Stimulated activated effector memory CD8-positive, alpha-beta T cell treated with anti-CD3 and anti-CD28 coated beads, Interleukin-12 subunit alpha, Interleukin-12 subunit beta, amount 100 ng/mL, for 72 hours (primary cell): ENCODE data around the gene LRRC8E.

Experiments
- ATAC-seq: fragments of 150-1000 bp; cut with Tn5 transposase; 2 replicates; pipeline ENCODE4 v1.10.0; 2021
- DNase-seq, 2 donors: peaks; one replicate each; pipeline ENCODE4 v3.0.0; 2021 to 2022; ENCODE audit warnings: low spot score in 2 of 2
- H3K27ac Mint-ChIP-seq: one replicate; pipeline ENCODE4 v1.8.0; 2022; ENCODE audit warnings: mild to moderate bottlenecking, mixed read lengths
- H3K36me3 Mint-ChIP-seq: one replicate; pipeline ENCODE4 v1.8.0; 2022; ENCODE audit warnings: mild to moderate bottlenecking, mixed read lengths
- H3K4me1 Mint-ChIP-seq: one replicate; pipeline ENCODE4 v1.8.0; 2022; ENCODE audit warnings: mixed read lengths
- H3K4me3 Mint-ChIP-seq: one replicate; pipeline ENCODE4 v1.8.0; 2022; ENCODE audit warnings: mild to moderate bottlenecking, mixed read lengths
- H3K9me3 Mint-ChIP-seq: one replicate; pipeline ENCODE4 v1.8.0; 2022; ENCODE audit warnings: mixed read lengths

Gene LRRC8E

GRCh38 chr19:7904074-7905020 is 16.0 kb downstream of the LRRC8E start:
- H3K4me3 Mint-ChIP-seq: peak overlapping the region; percentile 95
- peak; percentile 70 to 88 for DNase-seq
- H3K4me1 Mint-ChIP-seq: peaks cover 42% of the 10 kb centered on the region
- H3K36me3 Mint-ChIP-seq: peaks cover 43% of the 10 kb centered on the region
- H3K9me3 Mint-ChIP-seq: no peaks in the 10 kb centered on the region
- peak overlapping the region; percentile 96 for H3K27ac Mint-ChIP-seq
- ATAC-seq: peak; percentile 67

DNA sequence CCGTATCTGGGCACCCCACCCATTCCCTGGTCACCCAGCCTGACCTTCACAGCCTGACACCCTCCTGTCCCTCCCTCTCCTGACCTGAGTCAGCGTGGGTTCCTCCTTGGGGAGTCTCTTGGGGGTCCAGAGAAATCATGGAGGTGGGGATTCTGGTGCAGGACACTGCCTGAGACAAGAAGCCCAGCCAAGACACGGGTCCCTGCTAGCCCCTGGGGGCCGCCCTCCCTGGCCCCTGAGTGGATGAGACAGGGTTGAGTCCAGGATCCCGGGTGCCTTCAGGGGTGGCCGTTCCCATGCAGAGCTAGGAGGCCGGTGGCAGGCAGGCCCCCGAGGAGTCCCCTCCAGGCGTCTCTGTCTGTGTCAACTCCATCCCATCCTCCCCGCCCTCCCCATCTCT is 17.0 kb downstream of the LRRC8E start:
- peak overlapping the region; percentile 95 for H3K4me3 Mint-ChIP-seq
- ATAC-seq: no peak
- peak overlapping the region; percentile 96 for H3K27ac Mint-ChIP-seq
- peaks cover 44% of the 10 kb centered on the region for H3K36me3 Mint-ChIP-seq
- H3K9me3 Mint-ChIP-seq: no peaks in the 10 kb centered on the region
- H3K4me1 Mint-ChIP-seq: peaks cover 42% of the 10 kb centered on the region
- DNase-seq: peak in 1 of 2 donors; percentile 52

- ATAC-seq (no peak), DNase-seq (no peak)
- Mint-ChIP-seq H3K4me1 (peaks cover 42% of the 10 kb centered on the region), H3K36me3 (peaks cover 50% of the 10 kb centered on the region), H3K9me3 (no peaks in the 10 kb centered on the region), H3K27ac (peak overlapping the region; percentile 96), H3K4me3 (peak overlapping the region; percentile 95)
Measured at GRCh38 chr19:7905859-7906258, 17.5 kb downstream of the LRRC8E start.

DNA sequence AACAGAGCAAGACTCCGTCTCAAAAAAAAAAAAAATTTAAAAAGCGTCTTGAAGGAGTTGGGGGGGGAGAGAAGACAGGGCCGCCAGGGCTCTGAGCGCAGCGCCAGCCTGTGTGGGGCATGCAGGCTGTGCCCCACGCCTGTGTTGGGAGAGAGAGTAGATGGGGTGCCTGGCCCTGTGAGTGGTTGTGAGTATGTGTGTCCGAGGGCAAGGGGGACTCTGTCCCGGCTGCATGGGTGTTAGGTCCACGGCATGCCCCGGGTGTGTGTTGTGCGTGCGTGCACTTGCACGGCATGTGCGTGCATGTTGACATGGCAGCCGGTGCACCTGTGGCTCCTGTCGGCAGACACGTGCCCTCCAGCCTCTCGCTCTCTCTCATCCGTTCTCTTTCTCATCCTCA is 18.8 kb downstream of the LRRC8E start:
- Mint-ChIP-seq H3K4me3 (no peak overlapping the region), H3K36me3 (peaks cover 50% of the 10 kb centered on the region), H3K27ac (no peak overlapping the region), H3K9me3 (no peaks in the 10 kb centered on the region), H3K4me1 (peaks cover 42% of the 10 kb centered on the region)
- peak in 1 of 2 donors; percentile 49 for DNase-seq
- no peak for ATAC-seq

- no peak for DNase-seq
- no peak for ATAC-seq
- H3K27ac Mint-ChIP-seq: no peak overlapping the region
- peaks cover 41% of the 10 kb centered on the region for H3K4me1 Mint-ChIP-seq
- no peak overlapping the region for H3K4me3 Mint-ChIP-seq
- H3K9me3 Mint-ChIP-seq: no peaks in the 10 kb centered on the region
- peaks cover 51% of the 10 kb centered on the region for H3K36me3 Mint-ChIP-seq
Measured at GRCh38 chr19:7907544-7907943, 19.2 kb downstream of the LRRC8E start.

DNA sequence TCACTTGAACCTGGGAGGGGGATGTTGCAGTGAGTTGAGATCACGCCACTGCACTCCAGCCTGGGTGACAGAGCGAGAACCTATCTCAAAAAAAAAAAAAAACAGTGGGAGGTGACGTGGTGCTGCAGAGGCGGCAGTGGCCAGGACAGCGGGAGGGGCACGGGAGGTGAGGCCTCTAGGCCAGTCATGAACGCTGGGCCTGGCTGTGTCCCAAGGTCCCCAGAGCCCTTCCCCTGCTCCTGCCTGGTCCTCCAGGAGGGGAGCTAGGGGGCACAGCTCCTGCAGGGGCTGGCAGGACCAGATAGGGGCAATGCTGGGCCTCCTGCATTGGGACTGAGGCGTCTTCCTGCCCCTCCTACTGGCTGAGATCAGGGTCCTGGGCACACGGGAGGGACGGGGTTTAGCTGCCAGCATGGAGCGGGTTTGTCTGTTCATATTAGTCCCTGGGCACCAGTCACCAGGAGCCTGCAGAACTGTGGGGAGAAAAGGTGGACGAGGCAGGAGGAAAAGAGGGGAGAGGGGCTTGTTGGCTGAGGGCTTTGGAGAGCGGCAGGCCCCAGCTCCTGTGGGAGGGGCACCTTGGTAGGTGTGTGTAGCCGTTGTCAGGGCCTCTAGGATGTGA is 19.9 kb downstream of the LRRC8E start:
- Mint-ChIP-seq H3K4me1 (peaks cover 41% of the 10 kb centered on the region), H3K36me3 (peaks cover 53% of the 10 kb centered on the region), H3K4me3 (no peak overlapping the region)

DNA sequence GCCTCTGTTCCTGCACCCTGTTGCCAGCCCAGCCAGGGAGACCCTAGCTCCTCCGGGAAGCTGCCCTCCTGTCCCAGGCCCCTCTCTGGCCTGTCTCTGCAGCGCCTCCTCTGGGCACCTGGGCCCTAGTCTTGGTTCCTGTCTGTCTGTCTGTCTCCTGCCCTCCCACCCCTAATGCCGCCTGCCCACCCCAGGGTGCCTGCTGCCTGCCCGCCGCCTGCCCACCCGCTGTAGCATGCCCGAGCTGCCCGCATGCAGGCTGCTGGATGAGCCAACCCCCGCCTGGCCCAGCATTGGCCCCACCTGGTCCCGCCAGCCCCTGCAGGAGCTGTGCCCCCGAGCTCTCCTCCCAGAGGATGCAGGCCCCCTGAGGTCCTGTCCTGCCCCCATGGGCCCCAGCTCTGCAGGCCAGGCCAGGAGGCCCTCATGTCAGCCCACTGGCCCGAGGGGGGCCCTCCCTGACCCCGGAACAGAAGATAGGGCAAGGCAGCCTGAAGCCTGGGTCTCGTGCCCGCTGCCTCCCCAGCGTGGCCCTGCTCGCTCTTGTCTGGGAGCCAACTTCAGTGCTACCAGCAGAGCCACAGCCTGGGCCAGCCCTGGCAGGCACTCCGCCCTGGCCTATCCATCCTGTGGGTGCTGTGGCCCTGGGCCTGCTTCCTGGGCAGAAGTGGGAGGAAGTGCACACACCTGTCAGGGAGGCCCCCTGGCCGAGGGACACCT is 20.6 kb downstream of the LRRC8E start:
- peaks cover 47% of the 10 kb centered on the region for H3K36me3 Mint-ChIP-seq

More for the DNA sequence above, 19.9 kb downstream of the LRRC8E start:
- no peak for ATAC-seq
- H3K9me3 Mint-ChIP-seq: no peaks in the 10 kb centered on the region
- DNase-seq: no peak
- no peak overlapping the region for H3K27ac Mint-ChIP-seq

DNA sequence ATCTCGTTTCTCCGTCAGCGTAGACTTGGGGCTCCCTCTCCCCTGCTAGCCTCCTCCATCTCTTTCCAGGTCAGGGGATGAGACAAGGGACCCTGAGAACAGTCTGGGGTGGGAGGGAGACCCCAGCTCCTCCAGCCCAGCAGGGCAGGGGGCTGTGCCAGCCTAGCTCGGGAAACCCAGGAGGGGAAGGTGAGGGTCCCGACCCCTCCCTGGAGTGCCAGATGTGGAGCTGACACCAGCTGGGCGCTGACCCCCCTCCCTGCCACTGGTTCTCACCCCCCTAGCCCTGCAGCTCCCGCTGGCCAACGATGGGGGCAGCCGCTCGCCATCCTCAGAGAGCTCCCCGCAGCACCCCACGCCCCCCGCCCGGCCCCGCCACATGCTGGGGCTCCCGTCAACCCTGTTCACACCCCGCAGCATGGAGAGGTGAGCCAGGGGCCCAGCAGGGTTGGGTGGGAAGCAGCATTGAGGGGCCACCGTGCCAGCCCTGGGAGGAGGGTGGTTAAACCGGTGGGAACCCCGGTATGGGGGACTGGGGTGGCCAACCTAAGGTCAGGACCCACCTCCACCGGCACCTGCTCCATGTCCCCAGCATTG is 21.3 kb downstream of the LRRC8E start:
- Mint-ChIP-seq H3K4me3 (no peak overlapping the region), H3K4me1 (peaks cover 32% of the 10 kb centered on the region), H3K9me3 (no peaks in the 10 kb centered on the region), H3K36me3 (peaks cover 40% of the 10 kb centered on the region), H3K27ac (no peak overlapping the region)
- no peak for DNase-seq
- no peak for ATAC-seq

More for the DNA sequence above, 20.6 kb downstream of the LRRC8E start:
- DNase-seq (no peak), ATAC-seq (no peak)
- peaks cover 35% of the 10 kb centered on the region for H3K4me1 Mint-ChIP-seq
- H3K9me3 Mint-ChIP-seq: no peaks in the 10 kb centered on the region
- H3K4me3 Mint-ChIP-seq: no peak overlapping the region
- H3K27ac Mint-ChIP-seq: no peak overlapping the region

DNA sequence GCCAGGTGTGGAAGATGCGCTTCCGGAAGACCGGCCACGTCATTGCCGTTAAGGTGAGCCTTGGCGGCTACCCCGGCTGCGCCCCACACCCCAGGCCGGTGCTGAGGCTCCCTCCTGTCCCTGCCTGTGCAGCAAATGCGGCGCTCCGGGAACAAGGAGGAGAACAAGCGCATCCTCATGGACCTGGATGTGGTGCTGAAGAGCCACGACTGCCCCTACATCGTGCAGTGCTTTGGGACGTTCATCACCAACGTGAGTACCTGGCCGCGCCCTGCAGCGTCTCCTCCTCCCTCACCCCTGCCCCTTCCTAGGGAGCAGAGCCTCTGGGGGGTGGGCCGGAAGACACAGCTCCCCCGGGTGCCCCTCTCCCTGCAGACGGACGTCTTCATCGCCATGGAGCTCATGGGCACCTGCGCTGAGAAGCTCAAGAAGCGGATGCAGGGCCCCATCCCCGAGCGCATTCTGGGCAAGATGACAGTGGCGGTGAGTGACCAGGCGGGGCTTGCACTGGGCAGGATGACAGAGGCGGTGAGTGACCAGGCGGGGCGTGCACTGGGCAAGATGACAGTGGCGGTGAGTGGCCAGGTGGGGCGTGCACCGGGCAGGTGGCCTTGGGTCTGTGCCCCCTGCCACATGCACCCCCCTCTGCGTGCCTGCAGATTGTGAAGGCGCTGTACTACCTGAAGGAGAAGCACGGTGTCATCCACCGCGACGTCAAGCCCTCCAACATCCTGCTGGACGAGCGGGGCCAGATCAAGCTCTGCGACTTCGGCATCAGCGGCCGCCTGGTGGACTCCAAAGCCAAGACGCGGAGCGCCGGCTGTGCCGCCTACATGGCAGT is 22.2 kb downstream of the LRRC8E start:
- DNase-seq (no peak), ATAC-seq (no peak)
- Mint-ChIP-seq H3K36me3 (peaks cover 30% of the 10 kb centered on the region), H3K27ac (no peak overlapping the region), H3K4me3 (no peak overlapping the region), H3K4me1 (peaks cover 25% of the 10 kb centered on the region), H3K9me3 (no peaks in the 10 kb centered on the region)

DNA sequence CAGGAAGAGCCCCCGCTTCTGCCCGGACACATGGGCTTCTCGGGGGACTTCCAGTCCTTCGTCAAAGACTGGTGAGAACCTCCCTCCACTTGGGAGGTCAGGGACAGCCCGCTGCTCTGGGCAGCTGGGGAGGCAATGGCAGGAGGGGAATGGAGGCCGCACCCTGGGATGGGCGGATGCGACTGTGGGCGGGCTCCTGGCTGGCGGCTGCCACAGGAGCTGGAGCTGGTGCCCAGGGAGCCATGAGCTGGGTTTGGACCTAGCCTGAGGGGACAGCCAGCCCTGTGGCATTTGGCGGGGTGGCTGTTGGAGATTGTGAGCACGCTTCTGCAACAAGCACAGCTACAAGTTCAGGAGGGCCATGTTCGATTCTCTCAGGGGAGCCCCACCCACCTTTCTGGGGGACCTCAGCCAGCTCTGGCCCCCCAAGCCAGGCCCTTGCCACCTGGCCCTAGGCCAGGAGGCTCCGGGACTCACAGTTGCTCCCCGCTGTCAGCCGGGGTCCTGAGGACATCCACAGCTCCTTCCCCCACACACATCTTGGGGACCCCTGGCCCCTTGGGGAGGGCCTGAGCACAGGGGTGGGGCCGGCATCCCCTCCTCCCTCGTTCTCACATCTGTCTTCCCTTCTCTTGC is 23.3 kb downstream of the LRRC8E start:
- no peaks in the 10 kb centered on the region for H3K9me3 Mint-ChIP-seq
- no peak overlapping the region for H3K4me3 Mint-ChIP-seq
- H3K27ac Mint-ChIP-seq: no peak overlapping the region
- ATAC-seq (no peak), DNase-seq (peak in 1 of 2 donors; percentile 49)
- H3K36me3 Mint-ChIP-seq: peaks cover 26% of the 10 kb centered on the region
- peaks cover 23% of the 10 kb centered on the region for H3K4me1 Mint-ChIP-seq

GRCh38 chr19:7912144-7912696 is 23.9 kb downstream of the LRRC8E start:
- DNase-seq (no peak), ATAC-seq (no peak)
- Mint-ChIP-seq H3K4me1 (peaks cover 20% of the 10 kb centered on the region), H3K4me3 (no peak overlapping the region), H3K9me3 (no peaks in the 10 kb centered on the region), H3K36me3 (peaks cover 21% of the 10 kb centered on the region), H3K27ac (no peak overlapping the region)

DNA sequence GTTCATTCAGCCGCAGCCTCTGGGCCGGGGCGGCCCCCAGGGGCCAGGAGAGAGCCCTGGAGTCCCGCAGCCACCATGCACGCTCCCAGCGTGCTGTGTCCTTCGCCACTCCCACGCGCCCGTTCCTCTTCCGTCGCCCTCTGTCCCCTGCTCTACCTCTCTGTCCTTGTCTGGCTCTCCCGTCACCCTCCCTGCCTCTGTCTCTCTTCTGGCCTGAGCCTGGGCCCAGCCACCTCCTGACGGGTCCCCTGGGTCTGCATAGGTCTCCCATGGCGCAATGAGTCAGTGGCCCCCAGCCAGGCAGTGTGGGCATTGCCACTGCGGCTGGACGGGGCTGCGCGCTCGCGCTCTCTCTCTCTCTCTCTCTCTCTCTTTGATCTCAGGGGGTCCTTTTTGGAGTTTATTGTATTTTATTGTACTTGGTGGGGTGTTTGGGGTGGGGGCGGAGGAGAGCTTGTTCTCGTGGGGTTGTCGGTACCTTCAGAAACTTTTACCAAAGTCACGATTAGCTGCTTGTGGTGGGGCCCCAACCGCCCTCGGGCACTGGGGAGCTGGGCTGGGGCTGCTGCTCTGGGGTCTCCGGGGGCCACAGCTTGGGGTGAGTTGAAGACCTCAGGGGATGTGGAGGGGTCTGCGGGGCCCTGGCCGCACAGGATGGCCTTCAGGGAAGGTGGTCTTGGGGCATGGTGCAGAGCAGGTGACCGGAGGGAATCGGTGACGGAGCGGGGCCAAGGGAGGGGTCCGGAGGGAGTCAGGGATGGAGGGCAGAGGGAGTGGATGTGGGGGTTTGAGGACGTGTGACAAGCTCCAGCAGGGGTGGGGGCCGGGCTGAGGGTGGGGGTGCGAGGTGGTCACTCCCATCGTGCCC is 24.6 kb downstream of the LRRC8E start:
- H3K4me3 Mint-ChIP-seq: no peak overlapping the region
- no peak for ATAC-seq
- no peak for DNase-seq
- H3K36me3 Mint-ChIP-seq: peaks cover 15% of the 10 kb centered on the region
- no peaks in the 10 kb centered on the region for H3K9me3 Mint-ChIP-seq
- no peak overlapping the region for H3K27ac Mint-ChIP-seq
- H3K4me1 Mint-ChIP-seq: peaks cover 19% of the 10 kb centered on the region

DNA sequence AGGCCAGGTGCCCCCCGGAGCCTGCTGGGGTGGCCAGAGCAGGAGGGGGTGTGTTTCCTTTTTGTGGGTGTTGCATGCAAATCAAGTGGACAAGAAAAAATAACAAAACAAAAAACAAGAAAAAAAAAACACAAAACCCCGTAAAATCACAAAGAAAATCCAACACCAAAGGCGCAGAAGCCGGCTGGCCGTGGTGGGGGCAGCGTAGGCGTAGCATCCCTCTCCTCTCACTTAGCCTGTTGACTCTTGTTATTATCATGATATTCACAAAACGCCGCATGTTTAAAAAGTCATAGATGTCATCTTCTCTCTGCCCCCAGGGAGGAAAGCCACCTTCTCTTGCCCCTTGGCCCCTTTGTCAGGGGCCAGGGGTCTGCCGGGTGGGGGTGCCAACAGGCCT is 25.3 kb downstream of the LRRC8E start:
- no peaks in the 10 kb centered on the region for H3K9me3 Mint-ChIP-seq
- no peak overlapping the region for H3K27ac Mint-ChIP-seq
- H3K4me3 Mint-ChIP-seq: no peak overlapping the region

More for the DNA sequence above, 25.3 kb downstream of the LRRC8E start:
- no peak for DNase-seq
- Mint-ChIP-seq H3K36me3 (peaks cover 15% of the 10 kb centered on the region), H3K4me1 (peaks cover 22% of the 10 kb centered on the region)
- no peak for ATAC-seq
